WTC11 (cell line): ENCODE data around the gene ELP2.

ENCODE experiments used
- CBFB ChIP-seq: sonication (generic); formaldehyde crosslinking; IDR thresholded peaks from 2 replicates; pipeline ENCODE4 v1.8.1; 2022; ENCODE audit warnings: mild to moderate bottlenecking, low read depth, missing genetic modification reagents
- ESRRA ChIP-seq: sonication (generic); formaldehyde crosslinking; IDR thresholded peaks from 2 replicates; pipeline ENCODE4 v1.8.1; 2022; ENCODE audit warnings: mild to moderate bottlenecking, missing genetic modification reagents, borderline replicate concordance
- NR3C1 ChIP-seq: sonication (generic); formaldehyde crosslinking; conservative IDR thresholded peaks from 2 replicates; pipeline ENCODE4 v1.8.1; 2023; ENCODE audit warnings: low read depth, mild to moderate bottlenecking, missing genetic modification reagents
- OVOL2 ChIP-seq: fragments of 250-450 bp; sonication (Bioruptor Pico); IDR thresholded peaks from 2 replicates; pipeline ENCODE4 v1.9.0; 2021; ENCODE audit warnings: mild to moderate bottlenecking, borderline replicate concordance
- RORB ChIP-seq: fragments of 250-450 bp; sonication (Bioruptor Pico); IDR thresholded peaks from 2 replicates; pipeline ENCODE4 v1.9.0; 2021; ENCODE audit warnings: mild to moderate bottlenecking
- TCF7 ChIP-seq: sonication (generic); formaldehyde crosslinking; IDR thresholded peaks from 2 replicates; pipeline ENCODE4 v1.8.0; 2022; ENCODE audit warnings: mild to moderate bottlenecking, low read depth, missing genetic modification reagents, moderate library complexity
- TF ChIP-seq, protein P1 (sequence below): fragments of 250-450 bp; sonication (Bioruptor Pico); IDR thresholded peaks from 2 replicates; pipeline ENCODE4 v1.9.0; 2021; ENCODE audit warnings: mild to moderate bottlenecking, borderline replicate concordance
- TF ChIP-seq, protein P2 (sequence below): fragments of 200-600 bp; IDR thresholded peaks from 2 replicates; pipeline ENCODE4 v1.8.0; 2022; ENCODE audit warnings: antibody characterized with exemption

DNA sequence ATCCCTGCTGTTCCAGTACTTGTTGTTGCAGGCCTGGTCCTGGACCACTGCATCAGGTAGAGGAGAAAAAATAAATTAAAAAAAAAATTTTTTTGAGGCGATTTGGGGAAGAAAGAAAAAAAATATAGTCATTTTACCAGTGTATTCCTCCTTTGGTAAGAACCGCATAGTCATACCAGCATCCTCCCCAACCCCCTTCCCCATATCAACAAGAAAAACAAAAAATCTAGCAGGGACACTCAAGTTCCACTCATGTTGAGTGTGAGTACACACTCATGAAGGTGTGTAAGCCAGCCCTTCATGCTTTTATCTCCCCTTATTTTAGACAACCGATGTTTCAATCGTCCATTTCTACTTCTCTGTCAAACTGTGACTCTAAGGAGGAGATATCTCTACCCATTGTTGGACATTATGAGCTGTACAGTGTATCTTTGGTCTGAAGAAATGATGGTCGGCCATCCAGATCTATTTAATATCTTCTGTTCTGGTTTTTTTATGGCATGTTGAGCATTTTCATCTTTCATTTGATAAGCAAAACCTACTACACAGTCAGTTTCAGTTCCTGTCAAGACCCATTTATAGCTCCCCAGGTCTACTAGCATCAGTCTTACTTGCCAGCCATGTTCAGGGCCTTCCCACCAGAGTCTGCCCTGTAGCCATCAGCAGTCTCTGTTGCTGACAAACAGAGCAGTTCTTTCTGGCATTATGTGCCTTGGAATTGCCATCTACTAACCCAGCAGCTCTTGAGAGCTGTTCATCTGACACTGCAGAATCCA lies 20.0 kb downstream of the ELP2 start:
- TF ChIP-seq TCF7 (CRISPR knock-in tag) (no peak), RORB (CRISPR knock-in tag) (no peak), ESRRA (CRISPR knock-in tag) (no peak), OVOL2 (CRISPR knock-in tag) (no peak), CBFB (CRISPR knock-in tag) (no peak), NR3C1 (CRISPR knock-in tag) (no peak)
- TF ChIP-seq, protein P1, sequence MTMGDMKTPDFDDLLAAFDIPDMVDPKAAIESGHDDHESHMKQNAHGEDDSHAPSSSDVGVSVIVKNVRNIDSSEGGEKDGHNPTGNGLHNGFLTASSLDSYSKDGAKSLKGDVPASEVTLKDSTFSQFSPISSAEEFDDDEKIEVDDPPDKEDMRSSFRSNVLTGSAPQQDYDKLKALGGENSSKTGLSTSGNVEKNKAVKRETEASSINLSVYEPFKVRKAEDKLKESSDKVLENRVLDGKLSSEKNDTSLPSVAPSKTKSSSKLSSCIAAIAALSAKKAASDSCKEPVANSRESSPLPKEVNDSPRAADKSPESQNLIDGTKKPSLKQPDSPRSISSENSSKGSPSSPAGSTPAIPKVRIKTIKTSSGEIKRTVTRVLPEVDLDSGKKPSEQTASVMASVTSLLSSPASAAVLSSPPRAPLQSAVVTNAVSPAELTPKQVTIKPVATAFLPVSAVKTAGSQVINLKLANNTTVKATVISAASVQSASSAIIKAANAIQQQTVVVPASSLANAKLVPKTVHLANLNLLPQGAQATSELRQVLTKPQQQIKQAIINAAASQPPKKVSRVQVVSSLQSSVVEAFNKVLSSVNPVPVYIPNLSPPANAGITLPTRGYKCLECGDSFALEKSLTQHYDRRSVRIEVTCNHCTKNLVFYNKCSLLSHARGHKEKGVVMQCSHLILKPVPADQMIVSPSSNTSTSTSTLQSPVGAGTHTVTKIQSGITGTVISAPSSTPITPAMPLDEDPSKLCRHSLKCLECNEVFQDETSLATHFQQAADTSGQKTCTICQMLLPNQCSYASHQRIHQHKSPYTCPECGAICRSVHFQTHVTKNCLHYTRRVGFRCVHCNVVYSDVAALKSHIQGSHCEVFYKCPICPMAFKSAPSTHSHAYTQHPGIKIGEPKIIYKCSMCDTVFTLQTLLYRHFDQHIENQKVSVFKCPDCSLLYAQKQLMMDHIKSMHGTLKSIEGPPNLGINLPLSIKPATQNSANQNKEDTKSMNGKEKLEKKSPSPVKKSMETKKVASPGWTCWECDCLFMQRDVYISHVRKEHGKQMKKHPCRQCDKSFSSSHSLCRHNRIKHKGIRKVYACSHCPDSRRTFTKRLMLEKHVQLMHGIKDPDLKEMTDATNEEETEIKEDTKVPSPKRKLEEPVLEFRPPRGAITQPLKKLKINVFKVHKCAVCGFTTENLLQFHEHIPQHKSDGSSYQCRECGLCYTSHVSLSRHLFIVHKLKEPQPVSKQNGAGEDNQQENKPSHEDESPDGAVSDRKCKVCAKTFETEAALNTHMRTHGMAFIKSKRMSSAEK, result no peak
- TF ChIP-seq, protein P2, sequence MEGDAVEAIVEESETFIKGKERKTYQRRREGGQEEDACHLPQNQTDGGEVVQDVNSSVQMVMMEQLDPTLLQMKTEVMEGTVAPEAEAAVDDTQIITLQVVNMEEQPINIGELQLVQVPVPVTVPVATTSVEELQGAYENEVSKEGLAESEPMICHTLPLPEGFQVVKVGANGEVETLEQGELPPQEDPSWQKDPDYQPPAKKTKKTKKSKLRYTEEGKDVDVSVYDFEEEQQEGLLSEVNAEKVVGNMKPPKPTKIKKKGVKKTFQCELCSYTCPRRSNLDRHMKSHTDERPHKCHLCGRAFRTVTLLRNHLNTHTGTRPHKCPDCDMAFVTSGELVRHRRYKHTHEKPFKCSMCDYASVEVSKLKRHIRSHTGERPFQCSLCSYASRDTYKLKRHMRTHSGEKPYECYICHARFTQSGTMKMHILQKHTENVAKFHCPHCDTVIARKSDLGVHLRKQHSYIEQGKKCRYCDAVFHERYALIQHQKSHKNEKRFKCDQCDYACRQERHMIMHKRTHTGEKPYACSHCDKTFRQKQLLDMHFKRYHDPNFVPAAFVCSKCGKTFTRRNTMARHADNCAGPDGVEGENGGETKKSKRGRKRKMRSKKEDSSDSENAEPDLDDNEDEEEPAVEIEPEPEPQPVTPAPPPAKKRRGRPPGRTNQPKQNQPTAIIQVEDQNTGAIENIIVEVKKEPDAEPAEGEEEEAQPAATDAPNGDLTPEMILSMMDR, result no peak
